HepG2 (cell line): ENCODE measurements around the gene UBXN1. TPM values are rescaled to one million over a fixed set of nuclear protein-coding genes. Genes with fewer than 3 reads are reported as not detected.

Experiments
- ATAC-seq: fragments of 200-7000 bp; cut with Tn5 transposase; 3 replicates; pipeline ENCODE4 v1.9.1; 2020; ENCODE audit warnings: mild to moderate bottlenecking, moderate library complexity
- BruUV-seq: library from RNA; stranded (reverse); fragments of 400-500 nt; replicated peaks from 2 replicates; lab custom pipeline; 2021; lab: Mats Ljungman, UMichigan
- CTCF ChIA-PET: fragments of 300-600 bp; formaldehyde crosslinking; extraction: SDS; loops from one replicate; lab custom pipeline; 2021; ENCODE audit warnings: low total read pairs, inconsistent platforms, low intra/inter-chr PET ratio; lab: Yijun Ruan, JAX
- POLR2A ChIA-PET: fragments of 350-600 bp; sonication (Branson Sonifier 250); formaldehyde crosslinking; loops from one replicate; lab custom pipeline; 2020; ENCODE audit warnings: antibody characterized with exemption, inconsistent platforms; lab: Yijun Ruan, JAX
- DNase-seq: peaks from one replicate; pipeline ENCODE4 v3.0.0-alpha.2; 2015; ENCODE audit warnings: low spot score
- FAIRE-seq: peaks from 3 replicates; lab custom pipeline; 2011; peaks lifted over from hg19 to GRCh38; lab: Jason Lieb, UNC
- H2AFZ ChIP-seq: one replicate; pipeline ENCODE4 v1.6.1; 2011; ENCODE audit warnings: low read length, inconsistent platforms
- H3K27ac ChIP-seq: fragments of 300-600 bp; 3 replicates; pipeline ENCODE4 v1.8.0; 2011; ENCODE audit warnings: mixed run types, mild to moderate bottlenecking, mixed read lengths, low read length, inconsistent platforms; ENCODE audit not compliant: insufficient read depth; ENCODE audit errors: extremely low read length
- H3K27me3 ChIP-seq, 2 experiments: fragments of 200-600 bp in 1 of 2; 2 replicates in 1 of 2; 3 replicates in 1 of 2; pipeline versions ENCODE4 v1.6.0 to v1.8.0; 2011; ENCODE audit warnings: low read length in 2 of 2, mild to moderate bottlenecking in 2 of 2, moderate library complexity in 2 of 2, inconsistent platforms in 1 of 2; ENCODE audit not compliant: insufficient read depth in 2 of 2, control insufficient read depth in 1 of 2
- H3K36me3 ChIP-seq, 2 experiments: fragments of 200-600 bp in 1 of 2; replicated peaks in 1 of 2; 2 replicates in 1 of 2; 3 replicates in 1 of 2; pipeline versions ENCODE4 v1.5.1 to v1.8.0; 2011; ENCODE audit warnings: low read length in 2 of 2, inconsistent platforms in 1 of 2; ENCODE audit not compliant: insufficient read depth in 2 of 2, control insufficient read depth in 1 of 2
- H3K4me1 ChIP-seq: 2 replicates; pipeline ENCODE4 v1.5.1; 2012; ENCODE audit warnings: low read length, inconsistent platforms; ENCODE audit not compliant: insufficient read depth
- H3K4me2 ChIP-seq: 2 replicates; pipeline ENCODE4 v1.6.0; 2011; ENCODE audit warnings: low read depth, low read length, inconsistent platforms
- H3K4me3 ChIP-seq, 3 experiments: fragments of 200-600 bp in 1 of 3; sonication (generic), shearing (Covaris generic) in 1 of 3; replicated peaks in 1 of 3; 2 replicates each; pipeline ENCODE4 v1.5.1; 2011 to 2016; ENCODE audit warnings: low read length in 3 of 3, inconsistent platforms in 2 of 3, low read depth in 2 of 3, mild to moderate bottlenecking in 2 of 3, control low read depth in 1 of 3, mixed read lengths in 1 of 3; ENCODE audit not compliant: insufficient read depth in 1 of 3
- H3K79me2 ChIP-seq: one replicate; pipeline ENCODE4 v1.6.1; 2011; ENCODE audit warnings: low read length, inconsistent platforms; ENCODE audit not compliant: insufficient read depth
- H3K9ac ChIP-seq: 2 replicates; pipeline ENCODE4 v1.6.0; 2011; ENCODE audit warnings: mild to moderate bottlenecking, low read depth, low read length, inconsistent platforms; ENCODE audit not compliant: insufficient read depth
- H3K9me3 ChIP-seq: 2 replicates; pipeline ENCODE4 v1.5.1; 2012; ENCODE audit warnings: mild to moderate bottlenecking, low read length
- H4K20me1 ChIP-seq: 2 replicates; pipeline ENCODE4 v1.6.0; 2011; ENCODE audit warnings: inconsistent platforms, mild to moderate bottlenecking, low read length, moderate library complexity; ENCODE audit not compliant: insufficient read depth
- CCAR2 ChIP-seq: fragments of 200-400 bp; formaldehyde crosslinking; optimal IDR thresholded peaks from 2 replicates; pipeline ENCODE3; 2018; ENCODE audit warnings: low read depth, mild to moderate bottlenecking, low read length, moderate library complexity
- CREBL2 ChIP-seq: sonication (generic); formaldehyde crosslinking; IDR thresholded peaks from 2 replicates; pipeline ENCODE4 v1.8.1; 2023; ENCODE audit warnings: missing genetic modification reagents, mild to moderate bottlenecking, borderline replicate concordance
- FOXK2 ChIP-seq: fragments of 450-650 bp; IDR thresholded peaks from 2 replicates; pipeline ENCODE4 v1.6.1; 2016
- HNRNPUL1 ChIP-seq: fragments of 200-400 bp; formaldehyde crosslinking; IDR thresholded peaks from 2 replicates; pipeline ENCODE4 v1.6.1; 2017; ENCODE audit warnings: low read depth, mild to moderate bottlenecking, low read length, moderate library complexity
- JUN ChIP-seq: sonication (generic); formaldehyde crosslinking; IDR thresholded peaks from 2 replicates; pipeline ENCODE4 v1.4.0; 2020; ENCODE audit warnings: mild to moderate bottlenecking, missing genetic modification reagents
- MEIS1 ChIP-seq: sonication (generic); formaldehyde crosslinking; IDR thresholded peaks from 2 replicates; pipeline ENCODE4 v1.9.0; 2021; ENCODE audit warnings: mild to moderate bottlenecking, missing genetic modification reagents, moderate library complexity, borderline replicate concordance
- MYC ChIP-seq: sonication (generic); formaldehyde crosslinking; IDR thresholded peaks from 2 replicates; pipeline ENCODE4 v1.9.0; 2021; ENCODE audit warnings: missing genetic modification reagents, borderline replicate concordance
- NFKB2 ChIP-seq: sonication (generic); formaldehyde crosslinking; IDR thresholded peaks from 2 replicates; pipeline ENCODE4 v1.4.0; 2020; ENCODE audit warnings: missing genetic modification reagents, borderline replicate concordance
- POLR2A ChIP-seq, 2 experiments: IDR thresholded peaks; 2 replicates each; pipeline ENCODE4 v1.6.1; 2011; ENCODE audit warnings: low read depth in 2 of 2, low read length in 2 of 2, mild to moderate bottlenecking in 1 of 2, moderate library complexity in 1 of 2; ENCODE audit not compliant: insufficient read depth in 1 of 2
- STAT5B ChIP-seq: sonication (generic); formaldehyde crosslinking; IDR thresholded peaks from 2 replicates; pipeline ENCODE4 v1.4.0; 2020; ENCODE audit warnings: missing genetic modification reagents
- U2AF1 ChIP-seq: fragments of 200-400 bp; formaldehyde crosslinking; optimal IDR thresholded peaks from 2 replicates; pipeline ENCODE3; 2017; ENCODE audit warnings: mild to moderate bottlenecking, low read depth, low read length
- ZMAT3 ChIP-seq: sonication (generic); formaldehyde crosslinking; conservative IDR thresholded peaks from 2 replicates; pipeline ENCODE4 v1.7.0; 2021; ENCODE audit warnings: missing genetic modification reagents
- ZNF234 ChIP-seq: sonication (generic); formaldehyde crosslinking; conservative IDR thresholded peaks from 2 replicates; pipeline ENCODE4 v1.5.1; 2020; ENCODE audit warnings: mild to moderate bottlenecking, missing genetic modification reagents
- ZNF441 ChIP-seq: sonication (generic); formaldehyde crosslinking; IDR thresholded peaks from 2 replicates; pipeline ENCODE4 v1.7.0; 2021; ENCODE audit warnings: missing genetic modification reagents, borderline replicate concordance
- ZNF503 ChIP-seq: sonication (generic); formaldehyde crosslinking; IDR thresholded peaks from 2 replicates; pipeline ENCODE4 v1.4.0; 2020; ENCODE audit warnings: missing genetic modification reagents
- ZNF704 ChIP-seq: sonication (generic); formaldehyde crosslinking; IDR thresholded peaks from 2 replicates; pipeline ENCODE4 v1.8.1; 2023; ENCODE audit warnings: mild to moderate bottlenecking, inconsistent platforms, moderate library complexity, missing genetic modification reagents, borderline replicate concordance
- ZNF747 ChIP-seq: sonication (generic); formaldehyde crosslinking; IDR thresholded peaks from 2 replicates; pipeline ENCODE4 v1.8.1; 2023; ENCODE audit warnings: missing genetic modification reagents, mild to moderate bottlenecking, borderline replicate concordance
- WGBS: methylation state at CpG from one replicate; pipeline ENCODE4 v1.1.6; 2017; ENCODE audit warnings: low lambda C conversion rate; 5-methylcytosine and 5-hydroxymethylcytosine counted together
- in situ Hi-C: cut with HindIII; loops from 2 replicates; pipeline ENCODE4 v1.10.0; 2017; ENCODE audit warnings: low pct_unique_long_range_greater_than_20kb; ENCODE audit not compliant: extremely low pct_ligation_motif_present
- intact Hi-C: fragments of 100-400 bp; cut with micrococcal nuclease; formaldehyde crosslinking; loops from one replicate; pipeline ENCODE4 v1.10.0; 2022; ENCODE audit not compliant: unreplicated experiment
- polyA plus RNA-seq, 8 experiments: library from polyadenylated mRNA; depleted of rRNA in 3 of 8; stranded (reverse) in 7 of 8; unstranded in 1 of 8; fragments of >200 nt; fragmentation: Illumina TruSeq in 4 of 8; extraction: Trizol in 4 of 8; gene quantifications; 2 replicates each; pipeline versions ENCODE4 v1.2.1 to v1.2.3, GENCODE V29; 2011 to 2016; ENCODE audit warnings: low read depth in 4 of 8, missing spikeins in 1 of 8, mixed read lengths in 1 of 8; ENCODE audit not compliant: insufficient read depth in 1 of 8
- total RNA-seq, 5 experiments: library from RNA; depleted of rRNA; stranded (reverse); fragments of >200 nt; fragmentation: Illumina TruSeq; extraction: Trizol; gene quantifications; 2 replicates each; pipeline ENCODE4 v1.2.3, GENCODE V29; 2016; ENCODE audit warnings: low read depth in 1 of 5

UBXN1 gene
- total and polyA plus RNA-seq, 2 of the 13 experiments (the other 11 are each of a cell fraction or from before 2014, with no cell fraction given), result 47.5 to 52.4 TPM

GRCh38 chr11:62632492-62632891, 46.4 kb downstream of the UBXN1 start:
- Histone ChIP-seq H3K79me2 (no peaks in the 10 kb centered on the region), H2AFZ (no peak overlapping the region), H3K9ac (no peak overlapping the region), H3K27ac (no peak overlapping the region), H3K4me3 (no peak overlapping the region), H3K4me2 (no peak overlapping the region), H4K20me1 (no peaks in the 10 kb centered on the region), H3K9me3 (no peaks in the 10 kb centered on the region), H3K4me1 (no peaks in the 10 kb centered on the region), H3K27me3 (no peaks in the 10 kb centered on the region), H3K36me3 (peaks cover 40 to 78% of the 10 kb centered on the region in 2 experiments)
- ATAC-seq, result no peak
- ChIA-PET POLR2A (interaction anchor here (1.8 kb wide), 1 partner anchor 14 kb away, joined by 6 read pairs; the partner anchor contains the start of gene GANAB), CTCF (no interaction called here)
- in situ Hi-C loops, result no loop called here
- WGBS, result 100% methylated on average over 4 of the region's 6 CpGs
- intact Hi-C loops, result no loop called here
- no peak for FAIRE-seq
- BruUV-seq, result no TSS peak
- no peak for DNase-seq
- TF ChIP-seq JUN (no peak), CCAR2 (no peak), ZNF747 (no peak), POLR2A (IDR thresholded peaks at IDR 0.05; ENCODE audit: insufficient read depth in 1 of 2, low read depth in 2 of 2, low read length in 2 of 2) (0 out of 4 replicates have a peak, but pooled peaks of 1 of the 2 experiments have one; percentile 3)

GRCh38 chr11:62627713-62628112, 51.2 kb downstream of the UBXN1 start:
- Histone ChIP-seq H4K20me1 (no peaks in the 10 kb centered on the region), H3K79me2 (no peaks in the 10 kb centered on the region), H3K36me3 (peaks cover 41 to 74% of the 10 kb centered on the region in 2 experiments), H3K4me1 (peaks cover under 1% of the 10 kb centered on the region; the same call in 1 of the 2 replicates), H3K4me2 (no peak overlapping the region), H3K27ac (no peak overlapping the region), H3K9me3 (no peaks in the 10 kb centered on the region), H2AFZ (no peak overlapping the region), H3K9ac (no peak overlapping the region), H3K27me3 (no peaks in the 10 kb centered on the region), H3K4me3 (no peak overlapping the region)
- CTCF ChIA-PET, result no interaction called here
- DNase-seq (no peak), ATAC-seq (peak; percentile 27; the same call in 1 of the 3 replicates), FAIRE-seq (no peak)
- no TSS peak for BruUV-seq
- intact Hi-C loops (no loop called here), in situ Hi-C loops (no loop called here)
- 96% methylated on average over 3 of the region's 3 CpGs for WGBS
- POLR2A ChIA-PET, result interaction anchor here (1.1 to 1.6 kb wide), 2 partner anchors 10 to 19 kb away, joined by 3 to 4 read pairs; partner anchors contain the start of gene GANAB
- no peak for TF ChIP-seq MEIS1 (CRISPR knock-in tag)
- TF ChIP-seq ZNF704 (CRISPR knock-in tag), result no peak
- no peak for TF ChIP-seq CREBL2 (CRISPR knock-in tag)
- no peak for TF ChIP-seq MYC (CRISPR knock-in tag)
- no peak for TF ChIP-seq U2AF1
- TF ChIP-seq ZMAT3 (CRISPR knock-in tag), result no peak
- no peak for TF ChIP-seq NFKB2
- 0 out of 4 replicates have a peak, but pooled peaks of 1 of the 2 experiments have one; percentile 20 for TF ChIP-seq POLR2A (IDR thresholded peaks at IDR 0.05; ENCODE audit: insufficient read depth in 1 of 2, low read depth in 2 of 2, low read length in 2 of 2)
- no peak for TF ChIP-seq ZNF234 (CRISPR knock-in tag)
- TF ChIP-seq FOXK2, result no peak
- no peak for TF ChIP-seq STAT5B
- no peak for TF ChIP-seq HNRNPUL1
- TF ChIP-seq ZNF441 (CRISPR knock-in tag), result no peak
- TF ChIP-seq ZNF503, result no peak
